Mesenchymal stem cell (in vitro differentiated cells and primary cell): ENCODE measurements around the gene ZFP14.

Source experiments
- DNase-seq: peaks from one replicate; pipeline ENCODE4 v3.0.0-alpha.2; 2013
- H2AFZ ChIP-seq: one replicate; pipeline ENCODE4 v1.6.1; 2013; ENCODE audit warnings: low read depth, mild to moderate bottlenecking, control low read depth, inconsistent platforms, low read length, moderate library complexity
- H2AK5ac ChIP-seq: 2 replicates; pipeline ENCODE4 v1.6.1; 2013; ENCODE audit warnings: low read length, moderate library complexity, mild to moderate bottlenecking, inconsistent platforms; ENCODE audit not compliant: severe bottlenecking
- H2BK120ac ChIP-seq: one replicate; pipeline ENCODE4 v1.6.1; 2013; ENCODE audit warnings: low read depth, mild to moderate bottlenecking, inconsistent platforms, low read length, moderate library complexity
- H2BK12ac ChIP-seq, 2 experiments: one replicate each; pipeline ENCODE4 v1.6.1; 2013; ENCODE audit warnings: inconsistent platforms in 2 of 2, low read length in 2 of 2, mild to moderate bottlenecking in 2 of 2, moderate library complexity in 2 of 2, control low read depth in 1 of 2
- H2BK15ac ChIP-seq: one replicate; pipeline ENCODE4 v1.6.1; 2013; ENCODE audit warnings: mild to moderate bottlenecking, low read depth, inconsistent platforms; ENCODE audit not compliant: poor library complexity, severe bottlenecking
- H2BK5ac ChIP-seq: 2 replicates; pipeline ENCODE4 v1.6.1; 2013; ENCODE audit warnings: low read depth, mild to moderate bottlenecking, low read length, control low read depth, inconsistent platforms; ENCODE audit not compliant: poor library complexity, severe bottlenecking
- H3K14ac ChIP-seq, 2 experiments: one replicate each; pipeline ENCODE4 v1.6.1; 2013; ENCODE audit warnings: inconsistent platforms in 2 of 2, low read length in 2 of 2, control low read depth in 1 of 2, mild to moderate bottlenecking in 1 of 2, moderate library complexity in 1 of 2
- H3K18ac ChIP-seq, 2 experiments: one replicate each; pipeline ENCODE4 v1.6.1; 2013; ENCODE audit warnings: inconsistent platforms in 2 of 2, low read length in 2 of 2, control low read depth in 1 of 2, low read depth in 1 of 2, mild to moderate bottlenecking in 1 of 2
- H3K23ac ChIP-seq, 2 experiments: one replicate each; pipeline ENCODE4 v1.6.1; 2013; ENCODE audit warnings: inconsistent platforms in 2 of 2, low read length in 2 of 2, mild to moderate bottlenecking in 2 of 2, moderate library complexity in 2 of 2, control low read depth in 1 of 2
- H3K27ac ChIP-seq: 2 replicates; pipeline ENCODE4 v1.5.1; 2013; ENCODE audit warnings: mild to moderate bottlenecking, moderate library complexity, low read length, control low read depth, inconsistent platforms; ENCODE audit not compliant: poor library complexity, severe bottlenecking
- H3K27me3 ChIP-seq, 2 experiments: 2 replicates each; pipeline versions ENCODE4 v1.6.1 to v1.7.0; 2013; ENCODE audit warnings: low read length in 2 of 2, mild to moderate bottlenecking in 2 of 2, moderate library complexity in 2 of 2, control low read depth in 1 of 2, inconsistent platforms in 1 of 2; ENCODE audit not compliant: control insufficient read depth in 1 of 2, insufficient read depth in 1 of 2
- H3K36me3 ChIP-seq, 2 experiments: 2 replicates each; pipeline versions ENCODE4 v1.6.1 to v1.7.0; 2013; ENCODE audit warnings: low read length in 2 of 2, control low read depth in 1 of 2, inconsistent platforms in 1 of 2, low read depth in 1 of 2, mild to moderate bottlenecking in 1 of 2; ENCODE audit not compliant: insufficient read depth in 2 of 2, control insufficient read depth in 1 of 2
- H3K4ac ChIP-seq, 2 experiments: one replicate each; pipeline ENCODE4 v1.6.1; 2013; ENCODE audit warnings: inconsistent platforms in 2 of 2, low read length in 2 of 2, mild to moderate bottlenecking in 2 of 2, moderate library complexity in 2 of 2, control low read depth in 1 of 2, low read depth in 1 of 2
- H3K4me1 ChIP-seq: 2 replicates; pipeline ENCODE4 v1.6.1; 2013; ENCODE audit warnings: low read depth, low read length, control low read depth; ENCODE audit not compliant: control insufficient read depth, insufficient read depth
- H3K4me2 ChIP-seq: 2 replicates; pipeline ENCODE4 v1.6.1; 2013; ENCODE audit warnings: low read length, mild to moderate bottlenecking, inconsistent platforms; ENCODE audit not compliant: poor library complexity, severe bottlenecking
- H3K4me3 ChIP-seq, 2 experiments: 2 replicates each; pipeline versions ENCODE4 v1.5.1 to v1.7.0; 2013; ENCODE audit warnings: low read length in 2 of 2, mild to moderate bottlenecking in 2 of 2, control low read depth in 1 of 2, low read depth in 1 of 2; ENCODE audit not compliant: insufficient read depth in 1 of 2
- H3K79me1 ChIP-seq: replicated peaks from 2 replicates; pipeline ENCODE4 v1.6.1; 2013; ENCODE audit warnings: mild to moderate bottlenecking, control low read depth, low read length, inconsistent platforms; ENCODE audit not compliant: poor library complexity, severe bottlenecking
- H3K9ac ChIP-seq: 2 replicates; pipeline ENCODE4 v1.7.0; 2013; ENCODE audit warnings: mild to moderate bottlenecking, low read length, moderate library complexity
- H3K9me3 ChIP-seq: 2 replicates; pipeline ENCODE4 v1.7.0; 2013; ENCODE audit warnings: mild to moderate bottlenecking, low read length; ENCODE audit not compliant: control insufficient read depth
- H4K8ac ChIP-seq: one replicate; pipeline ENCODE4 v1.6.1; 2013; ENCODE audit warnings: inconsistent platforms, mild to moderate bottlenecking, low read length, moderate library complexity
- H4K91ac ChIP-seq: one replicate; pipeline ENCODE4 v1.6.1; 2013; ENCODE audit warnings: mild to moderate bottlenecking, low read length, inconsistent platforms
- WGBS: methylation state at CpG from one replicate; pipeline ENCODE4 v1.1.7; 2013; ENCODE audit warnings: mixed read lengths; 5-methylcytosine and 5-hydroxymethylcytosine counted together

ZFP14 gene

DNA sequence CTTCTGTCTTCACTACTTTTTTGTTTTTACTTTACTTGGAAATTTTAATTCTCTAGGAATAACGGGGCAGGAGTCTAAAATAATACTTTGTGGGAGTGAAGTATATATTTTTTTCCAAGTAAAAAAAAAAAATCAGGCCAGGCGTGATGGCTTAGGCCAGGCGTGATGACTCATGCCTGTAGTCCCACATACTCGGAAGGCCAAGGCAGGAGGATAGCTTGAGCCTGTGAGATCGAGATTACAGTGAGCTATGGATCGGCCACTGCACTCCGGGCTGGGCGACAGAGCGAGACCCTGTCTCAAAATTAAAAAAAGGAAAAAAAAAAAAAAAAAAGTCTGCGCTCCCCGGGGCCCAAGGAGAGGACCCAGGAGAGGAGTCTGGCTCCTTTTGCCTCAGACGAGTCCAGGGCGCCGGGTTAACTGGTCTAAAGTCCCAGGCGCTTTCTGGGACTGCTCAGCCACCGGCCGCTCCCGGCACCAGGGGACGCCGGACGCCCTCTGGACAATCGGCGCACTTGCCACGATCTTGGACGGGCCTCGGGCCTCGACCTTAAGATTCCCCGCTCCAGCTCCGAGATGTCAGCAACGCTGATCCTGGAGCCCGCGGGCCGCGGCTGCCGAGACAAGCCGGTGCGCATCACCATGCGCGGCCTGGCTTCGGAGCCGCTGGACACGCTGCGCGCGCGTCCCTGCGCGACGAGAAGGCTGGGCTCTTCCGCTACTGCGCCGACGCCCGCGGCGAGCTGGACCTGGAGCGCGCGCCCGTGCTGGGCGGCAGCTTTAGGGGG lies 42.2 kb upstream of the ZFP14 start:
- H3K18ac ChIP-seq, result peak overlapping the region in 1 of 2 experiments; percentile 9
- no peak overlapping the region for H2BK5ac ChIP-seq
- H2BK15ac ChIP-seq, result no peak overlapping the region
- H2AFZ ChIP-seq, result peak overlapping the region; percentile 80
- H2AK5ac ChIP-seq, result no peak overlapping the region
- H2BK120ac ChIP-seq, result no peak overlapping the region
- peaks cover 26% of the 10 kb centered on the region for H3K9me3 ChIP-seq
- DNase-seq, result peak; percentile 28
- peak overlapping the region; percentile 22 to 75 for H3K4me3 ChIP-seq
- H3K9ac ChIP-seq, result peak overlapping the region; percentile 79
- peaks cover 7% of the 10 kb centered on the region for H3K79me1 ChIP-seq
- H3K27me3 ChIP-seq, result peaks cover 0 to 6% of the 10 kb centered on the region in 2 experiments
- H4K91ac ChIP-seq, result peak overlapping the region; percentile 8
- peak overlapping the region; percentile 49 for H3K4me2 ChIP-seq
- H3K23ac ChIP-seq, result no peak overlapping the region
- H3K4ac ChIP-seq, result no peak overlapping the region
- H3K27ac ChIP-seq, result no peak overlapping the region
- H3K36me3 ChIP-seq, result no peaks in the 10 kb centered on the region
- peaks cover 11% of the 10 kb centered on the region for H3K4me1 ChIP-seq
- 15% methylated on average over 61 of the region's 61 CpGs for WGBS
- no peak overlapping the region for H2BK12ac ChIP-seq
- no peak overlapping the region for H3K14ac ChIP-seq
- H4K8ac ChIP-seq, result peak overlapping the region; percentile 66

DNA sequence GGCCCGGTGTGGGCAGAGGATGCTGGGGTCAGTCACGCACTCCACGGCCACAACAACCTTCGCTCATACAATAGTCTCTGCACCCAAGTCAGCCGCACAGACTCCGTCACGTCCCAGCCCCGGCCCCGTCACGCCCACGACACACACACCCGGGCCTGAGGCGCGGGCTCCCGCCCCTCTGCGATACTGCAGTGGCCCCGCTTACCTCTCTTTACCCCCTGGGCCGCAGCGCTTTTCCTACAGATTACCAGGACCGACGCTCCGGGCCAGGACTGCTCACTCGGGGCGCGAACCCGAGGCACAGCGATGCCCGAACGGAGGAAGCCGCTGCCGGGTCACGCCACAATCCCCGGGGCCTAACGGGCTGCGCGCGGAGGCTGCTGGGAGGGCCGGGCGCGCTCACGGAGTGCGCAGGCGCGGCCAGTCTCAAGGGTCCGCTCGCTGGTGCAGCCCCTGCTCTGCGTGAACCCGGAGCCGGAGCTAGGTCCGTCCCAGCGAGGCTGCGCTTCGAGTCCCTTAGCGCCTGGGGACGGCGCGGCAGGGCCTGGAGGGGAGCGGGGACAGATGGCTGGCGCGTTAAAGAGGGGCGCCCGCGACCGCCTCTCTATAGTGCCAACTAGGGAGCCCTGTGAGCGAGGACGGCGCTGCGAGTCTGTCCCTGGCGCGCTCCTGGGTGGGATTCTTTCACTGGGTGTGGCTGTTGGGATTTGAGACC lies 39.4 kb upstream of the ZFP14 start, which contains the start of gene ZFP82:
TSS of gene ZFP82 (minus strand) at position 358 of the 715 bp plus-strand sequence. CDS start 8,855 bp downstream, outside the sequence.
- Histone ChIP-seq H2BK12ac (peak within 1 kb of the TSS in 1 of 2 experiments; percentile 15), H2BK5ac (no peak within 1 kb of the TSS), H3K23ac (no peak within 1 kb of the TSS), H3K18ac (peak within 1 kb of the TSS; percentile 89 to 90), H3K79me1 (peaks cover 7% of the 10 kb centered on the region), H2AK5ac (no peak within 1 kb of the TSS), H3K9me3 (peaks cover 27% of the 10 kb centered on the region), H3K4me2 (peak within 1 kb of the TSS; percentile 82), H3K14ac (peak within 1 kb of the TSS in 1 of 2 experiments; percentile 85), H3K27me3 (peaks cover 0 to 6% of the 10 kb centered on the region in 2 experiments), H3K4me1 (peaks cover 11% of the 10 kb centered on the region), H2BK120ac (peak within 1 kb of the TSS; percentile 87), H4K8ac (peak within 1 kb of the TSS; percentile 96), H2BK15ac (peak within 1 kb of the TSS; percentile 91), H3K9ac (peak within 1 kb of the TSS; percentile 97), H3K36me3 (peaks cover 3 to 6% of the 10 kb centered on the region in 2 experiments), H2AFZ (peak within 1 kb of the TSS; percentile 99), H3K4me3 (peak within 1 kb of the TSS; percentile 69 to 93), H3K27ac (peak within 1 kb of the TSS; percentile 63), H3K4ac (peak within 1 kb of the TSS in 1 of 2 experiments; percentile 84), H4K91ac (peak within 1 kb of the TSS; percentile 88)
- DNase-seq, result peak; percentile 84
- under 1% methylated on average over 69 of the region's 70 CpGs for WGBS

DNA sequence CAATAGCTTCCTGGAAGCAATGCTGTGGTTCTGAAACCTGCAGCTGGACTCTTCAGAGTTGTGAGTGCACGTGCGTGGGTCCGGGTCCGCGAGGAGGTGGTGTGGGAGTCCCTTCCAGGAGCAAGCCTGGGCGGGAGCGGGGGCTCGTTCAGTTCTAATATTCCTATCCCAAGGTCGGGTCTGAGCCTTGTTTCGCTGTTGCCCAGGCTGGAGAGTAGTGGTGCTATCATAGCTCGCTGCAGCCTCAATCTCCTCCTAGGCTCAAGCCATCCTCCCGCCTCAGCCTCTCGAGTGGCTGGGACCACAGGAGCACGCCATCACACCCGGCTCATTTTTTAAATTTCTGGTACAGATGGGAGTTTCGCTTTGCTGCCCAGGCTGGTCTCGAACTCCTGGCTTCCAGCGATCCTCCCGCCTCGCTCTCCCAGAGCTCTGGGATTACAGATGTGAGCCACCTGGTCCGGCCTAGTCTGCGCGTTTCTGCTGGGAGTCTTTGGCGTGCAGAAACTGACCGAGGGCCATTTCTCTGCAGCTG lies 38.8 kb upstream of the ZFP14 start:
- Histone ChIP-seq H3K18ac (peak overlapping the region in 1 of 2 experiments; percentile 87), H2AFZ (peak overlapping the region; percentile 99), H3K36me3 (peaks cover 7 to 12% of the 10 kb centered on the region in 2 experiments), H3K9ac (peak overlapping the region; percentile 97), H3K4me3 (peak overlapping the region; percentile 69 to 93), H4K8ac (peak overlapping the region; percentile 90), H3K14ac (peak overlapping the region in 1 of 2 experiments; percentile 71), H3K4ac (peak overlapping the region in 1 of 2 experiments; percentile 84), H3K79me1 (peaks cover 7% of the 10 kb centered on the region), H2BK5ac (no peak overlapping the region), H3K9me3 (peaks cover 33% of the 10 kb centered on the region), H3K27ac (peak overlapping the region; percentile 63), H2AK5ac (no peak overlapping the region), H2BK120ac (peak overlapping the region; percentile 39), H3K27me3 (peaks cover 0 to 6% of the 10 kb centered on the region in 2 experiments), H3K4me2 (peak overlapping the region; percentile 82), H4K91ac (no peak overlapping the region), H3K4me1 (peaks cover 11% of the 10 kb centered on the region), H2BK15ac (no peak overlapping the region), H2BK12ac (no peak overlapping the region), H3K23ac (no peak overlapping the region)
- no peak for DNase-seq
- 15% methylated on average over 25 of the region's 25 CpGs for WGBS
